B cell (primary cell): ENCODE data around the gene P2RY6. TPM values are rescaled to one million over a fixed set of nuclear protein-coding genes. Genes with fewer than 3 reads are reported as not detected.

Experiments used
- ATAC-seq: fragments of 200-7000 bp; cut with Tn5 transposase; one replicate; pipeline ENCODE4 v1.10.0; 2021; ENCODE audit warnings: low read depth, mild to moderate bottlenecking, moderate number of reproducible peaks, moderate library complexity
- CTCF ChIA-PET: fragments of 350-600 bp; sonication (Branson Sonifier 250); formaldehyde crosslinking; loops from one replicate; lab custom pipeline; 2021; ENCODE audit warnings: antibody characterized with exemption, inconsistent platforms; lab: Charles Lee
- POLR2A ChIA-PET: fragments of 350-600 bp; sonication (Branson Sonifier 250); formaldehyde crosslinking; loops from one replicate; lab custom pipeline; 2021; ENCODE audit warnings: antibody characterized with exemption; lab: Charles Lee
- DNase-seq: peaks from one replicate; pipeline ENCODE4 v3.0.0; 2013
- H2AFZ ChIP-seq: 2 replicates; pipeline ENCODE4 v1.6.1; 2012; ENCODE audit warnings: mild to moderate bottlenecking, low read depth, low read length; ENCODE audit not compliant: insufficient read depth, poor library complexity, severe bottlenecking
- H3K27ac ChIP-seq, 2 donors: 1 replicate in 1 of 2; 2 replicates in 1 of 2; pipeline ENCODE4 v1.5.1; 2012 to 2013; ENCODE audit warnings: low read length in 2 of 2, mild to moderate bottlenecking in 2 of 2, moderate library complexity in 1 of 2
- H3K27me3 ChIP-seq, 4 experiments: fragments of 200-600 bp in 1 of 4; sonication (generic) in 1 of 4; replicated peaks in 1 of 4; 1 replicate in 2 of 4; 2 replicates in 2 of 4; pipeline versions ENCODE4 v1.6.1 to v1.7.0; 2013 to 2016; ENCODE audit warnings: low read length in 3 of 4, mild to moderate bottlenecking in 2 of 4, mixed read lengths in 1 of 4, moderate library complexity in 1 of 4; ENCODE audit not compliant: insufficient read depth in 4 of 4, control insufficient read depth in 3 of 4; ENCODE audit errors: control extremely low read depth in 1 of 4
- H3K36me3 ChIP-seq, 2 experiments: replicated peaks in 1 of 2; 1 replicate in 1 of 2; 2 replicates in 1 of 2; pipeline versions ENCODE4 v1.6.1 to v1.7.1; 2013; ENCODE audit warnings: low read length in 1 of 2; ENCODE audit not compliant: insufficient read depth in 2 of 2, control insufficient read depth in 1 of 2; ENCODE audit errors: control extremely low read depth in 1 of 2, extremely low read depth in 1 of 2
- H3K4me1 ChIP-seq, 2 donors: fragments of 200-600 bp in 1 of 2; sonication (generic) in 1 of 2; 1 replicate in 1 of 2; 2 replicates in 1 of 2; pipeline versions ENCODE4 v1.5.1 to v1.6.1; 2013 to 2017; ENCODE audit warnings: low read length in 2 of 2; ENCODE audit not compliant: control insufficient read depth in 2 of 2, insufficient read depth in 2 of 2
- H3K4me2 ChIP-seq: replicated peaks from 2 replicates; pipeline ENCODE3; 2012; ENCODE audit warnings: mild to moderate bottlenecking, low read depth, low read length; ENCODE audit not compliant: poor library complexity, severe bottlenecking
- H3K4me3 ChIP-seq, 5 experiments: fragments of 200-600 bp in 1 of 5; sonication (generic) in 1 of 5; 1 replicate in 3 of 5; 2 replicates in 2 of 5; pipeline versions ENCODE4 v1.5.1 to v1.7.0; 2011 to 2016; ENCODE audit warnings: low read length in 4 of 5, mild to moderate bottlenecking in 4 of 5, low read depth in 2 of 5, control low read depth in 1 of 5, moderate library complexity in 1 of 5; ENCODE audit not compliant: insufficient read depth in 1 of 5; ENCODE audit errors: control extremely low read depth in 1 of 5, extremely low read depth in 1 of 5
- H3K79me2 ChIP-seq: fragments of 200-600 bp; sonication (generic); one replicate; pipeline ENCODE4 v1.6.0; 2016; ENCODE audit warnings: low read length; ENCODE audit not compliant: control insufficient read depth, insufficient read depth
- H3K9ac ChIP-seq: fragments of 200-600 bp; sonication (generic); 2 replicates; pipeline ENCODE4 v1.6.1; 2017; ENCODE audit warnings: mild to moderate bottlenecking, low read length, moderate library complexity
- H3K9me3 ChIP-seq, 3 donors: one replicate each; pipeline versions ENCODE4 v1.6.1 to v1.7.1; 2013; ENCODE audit warnings: low read length in 2 of 3; ENCODE audit not compliant: control insufficient read depth in 2 of 3, insufficient read depth in 1 of 3; ENCODE audit errors: control extremely low read depth in 1 of 3
- H4K20me1 ChIP-seq: 2 replicates; pipeline ENCODE4 v1.6.0; 2012; ENCODE audit warnings: mild to moderate bottlenecking, low read length; ENCODE audit not compliant: insufficient read depth, control insufficient read depth, poor library complexity, severe bottlenecking
- H3K27ac Mint-ChIP-seq: one replicate; pipeline ENCODE4 v1.8.0; 2021; ENCODE audit warnings: mixed read lengths
- H3K27me3 Mint-ChIP-seq: one replicate; pipeline ENCODE4 v1.8.0; 2021; ENCODE audit warnings: mixed read lengths
- H3K4me1 Mint-ChIP-seq: one replicate; pipeline ENCODE4 v1.8.0; 2021; ENCODE audit warnings: mixed read lengths
- H3K4me3 Mint-ChIP-seq: one replicate; pipeline ENCODE4 v1.8.0; 2021; ENCODE audit warnings: mixed read lengths
- H3K9me3 Mint-ChIP-seq: one replicate; pipeline ENCODE4 v1.8.0; 2022; ENCODE audit warnings: mixed read lengths; ENCODE audit not compliant: insufficient read depth
- EZH2 ChIP-seq: IDR thresholded peaks from 2 replicates; pipeline ENCODE4 v1.6.1; 2012; ENCODE audit warnings: borderline replicate concordance, low read depth, mild to moderate bottlenecking, moderate library complexity, low read length; ENCODE audit not compliant: insufficient read depth, poor library complexity, severe bottlenecking
- WGBS: methylation state at CpG from one replicate; pipeline ENCODE4 v1.1.5; 2013; ENCODE audit warnings: missing lambda C conversion rate; ENCODE audit not compliant: insufficient coverage; 5-methylcytosine and 5-hydroxymethylcytosine counted together
- intact Hi-C: fragments of 100-400 bp; cut with micrococcal nuclease; formaldehyde crosslinking; loops from one replicate; pipeline ENCODE4 v1.10.0; 2022
- polyA plus RNA-seq: library from polyadenylated mRNA; depleted of rRNA; stranded (reverse); fragments of >200 nt; gene quantifications from 2 replicates; pipeline ENCODE4 v1.2.3, GENCODE V29; 2012
- total RNA-seq, 2 donors: library from RNA; stranded (reverse); fragments of 120-200 nt in 1 of 2; gene quantifications; 1 replicate in 1 of 2; 2 replicates in 1 of 2; pipeline versions ENCODE4 v1.2.3 to v1.2.4, GENCODE V29; 2013 to 2022
- TF ChIP-seq, protein P1 (sequence below): fragments of 200-600 bp; IDR thresholded peaks from one replicate; pipeline ENCODE4 v1.8.0; 2022; ENCODE audit warnings: antibody characterized with exemption, mild to moderate bottlenecking

Gene P2RY6
- total and polyA plus RNA-seq, 2 donors (not counting 1 experiment from before 2014, with no cell fraction given) = 0.25 TPM; not detected in 1

DNA sequence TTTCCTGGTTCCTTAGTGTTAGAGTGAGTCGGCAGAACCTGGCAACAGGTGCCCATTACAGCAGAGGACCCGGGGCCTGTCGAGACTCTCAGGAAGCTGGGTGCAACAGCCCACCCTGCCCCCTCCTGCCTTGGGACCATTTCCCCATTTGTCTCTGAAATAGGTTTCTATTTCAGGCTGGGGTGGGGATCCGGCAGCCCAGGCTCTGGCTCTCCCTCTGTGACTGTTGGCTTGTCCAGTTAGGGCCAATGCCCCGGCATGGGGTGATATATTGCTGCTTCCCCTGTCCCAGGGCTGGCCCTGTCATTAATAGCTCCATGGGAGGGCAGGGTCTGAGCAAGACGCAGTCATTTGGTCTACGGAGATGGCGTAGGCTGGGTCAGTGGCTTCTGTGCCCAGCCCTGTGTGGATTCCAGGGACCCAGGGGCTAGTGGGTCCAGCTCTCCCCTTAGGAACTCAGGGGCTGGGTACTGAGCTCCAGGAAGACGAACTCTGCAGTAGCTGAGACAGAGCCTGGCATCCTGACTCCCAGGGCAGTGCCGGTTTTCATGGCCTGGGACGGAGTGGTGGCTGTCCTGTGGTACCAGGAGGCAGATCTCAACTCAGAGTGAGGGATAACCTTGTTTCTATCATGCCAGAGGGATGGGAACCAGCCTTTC is 2.7 kb downstream of the P2RY6 start:
- ChIA-PET CTCF (interaction anchor here (1.2 to 2.9 kb wide), 2 partner anchors 9 to 15 kb away, joined by 3 to 18 read pairs; no protein-coding TSS in a partner anchor), POLR2A (no interaction called here)
- intact Hi-C loops = no loop called here
- Histone ChIP-seq H3K79me2 (no peaks in the 10 kb centered on the region), H3K36me3 (no peaks in the 10 kb centered on the region), H3K4me2 (no peak overlapping the region), H3K4me1 (peaks cover 0 to 8% of the 10 kb centered on the region in 2 donors), H3K27me3 (no peaks in the 10 kb centered on the region), H2AFZ (no peak overlapping the region), H4K20me1 (no peaks in the 10 kb centered on the region), H3K27ac (no peak overlapping the region), H3K9ac (no peak overlapping the region), H3K4me3 (no peak overlapping the region), H3K9me3 (no peaks in the 10 kb centered on the region)
- peaks cover 14% of the 10 kb centered on the region for H3K4me1 Mint-ChIP-seq
- no peak overlapping the region for H3K27ac Mint-ChIP-seq
- DNase-seq (no peak), ATAC-seq (no peak)
- H3K4me3 Mint-ChIP-seq = no peak overlapping the region
- TF ChIP-seq, protein P1, sequence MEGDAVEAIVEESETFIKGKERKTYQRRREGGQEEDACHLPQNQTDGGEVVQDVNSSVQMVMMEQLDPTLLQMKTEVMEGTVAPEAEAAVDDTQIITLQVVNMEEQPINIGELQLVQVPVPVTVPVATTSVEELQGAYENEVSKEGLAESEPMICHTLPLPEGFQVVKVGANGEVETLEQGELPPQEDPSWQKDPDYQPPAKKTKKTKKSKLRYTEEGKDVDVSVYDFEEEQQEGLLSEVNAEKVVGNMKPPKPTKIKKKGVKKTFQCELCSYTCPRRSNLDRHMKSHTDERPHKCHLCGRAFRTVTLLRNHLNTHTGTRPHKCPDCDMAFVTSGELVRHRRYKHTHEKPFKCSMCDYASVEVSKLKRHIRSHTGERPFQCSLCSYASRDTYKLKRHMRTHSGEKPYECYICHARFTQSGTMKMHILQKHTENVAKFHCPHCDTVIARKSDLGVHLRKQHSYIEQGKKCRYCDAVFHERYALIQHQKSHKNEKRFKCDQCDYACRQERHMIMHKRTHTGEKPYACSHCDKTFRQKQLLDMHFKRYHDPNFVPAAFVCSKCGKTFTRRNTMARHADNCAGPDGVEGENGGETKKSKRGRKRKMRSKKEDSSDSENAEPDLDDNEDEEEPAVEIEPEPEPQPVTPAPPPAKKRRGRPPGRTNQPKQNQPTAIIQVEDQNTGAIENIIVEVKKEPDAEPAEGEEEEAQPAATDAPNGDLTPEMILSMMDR = no peak
- no peak for TF ChIP-seq EZH2
- H3K9me3 Mint-ChIP-seq = no peaks in the 10 kb centered on the region
- H3K27me3 Mint-ChIP-seq = no peaks in the 10 kb centered on the region
- WGBS = 55% methylated on average over 11 of the region's 11 CpGs

DNA sequence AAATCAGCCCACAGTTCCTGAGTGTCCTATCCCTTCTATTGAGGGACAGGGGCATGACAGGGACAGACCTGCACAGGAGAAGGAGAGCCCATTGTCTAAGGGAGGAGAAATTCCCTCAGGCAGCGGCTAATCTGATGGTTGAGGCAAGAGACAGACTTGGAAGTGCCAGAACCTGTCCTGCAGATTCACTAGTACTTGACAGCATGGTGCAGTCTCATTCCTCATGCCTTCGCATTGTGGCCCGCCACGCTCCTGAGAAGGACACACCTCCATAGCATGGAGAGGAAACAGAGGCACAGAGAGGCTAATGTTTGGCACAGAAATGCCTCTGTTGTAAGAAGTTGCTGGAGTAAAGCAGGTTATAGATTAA is 3.2 kb downstream of the P2RY6 start:
- no peak for DNase-seq
- no peaks in the 10 kb centered on the region for H4K20me1 ChIP-seq
- WGBS = 100% methylated on average over 3 of the region's 4 CpGs
- no peaks in the 10 kb centered on the region for H3K27me3 ChIP-seq
- intact Hi-C loops = no loop called here
- no peak overlapping the region for H3K9ac ChIP-seq
- H3K27ac ChIP-seq = no peak overlapping the region
- H3K4me1 ChIP-seq = peaks cover 0 to 8% of the 10 kb centered on the region in 2 donors
- Mint-ChIP-seq H3K9me3 (no peaks in the 10 kb centered on the region), H3K4me3 (no peak overlapping the region), H3K27ac (no peak overlapping the region), H3K4me1 (peaks cover 11% of the 10 kb centered on the region), H3K27me3 (no peaks in the 10 kb centered on the region)
- H3K4me3 ChIP-seq = no peak overlapping the region
- H3K4me2 ChIP-seq = no peak overlapping the region
- ChIA-PET CTCF (interaction anchor here (1.2 to 2.9 kb wide), 2 partner anchors 9 to 15 kb away, joined by 3 to 18 read pairs; no protein-coding TSS in a partner anchor), POLR2A (no interaction called here)
- TF ChIP-seq, protein P1 = no peak
- TF ChIP-seq EZH2 = no peak
- H2AFZ ChIP-seq = no peak overlapping the region
- no peaks in the 10 kb centered on the region for H3K36me3 ChIP-seq
- no peaks in the 10 kb centered on the region for H3K9me3 ChIP-seq
- ATAC-seq = no peak
- no peaks in the 10 kb centered on the region for H3K79me2 ChIP-seq
